T-cell (primary cell): ENCODE data around the gene IL9R. TPM values are rescaled to one million over a fixed set of nuclear protein-coding genes. Genes with fewer than 3 reads are reported as not detected.
"Not testable (repeated sequence)": the region's sequence is repeated elsewhere in the genome, so short reads cannot be mapped to it uniquely, and the experiment has no call there.

ENCODE experiments used
- ATAC-seq, 4 experiments: fragments of 200-7000 bp in 3 of 4; fragments of 150-1000 bp in 1 of 4; cut with Tn5 transposase; replicated peaks in 1 of 4; 1 replicate in 3 of 4; 2 replicates in 1 of 4; pipeline ENCODE4 v1.10.0; 2021; ENCODE audit warnings: moderate library complexity in 3 of 4, mild to moderate bottlenecking in 2 of 4, moderate number of reproducible peaks in 1 of 4
- CTCF ChIA-PET, 2 donors: fragments of 300-600 bp; sonication (Branson Sonifier 250); formaldehyde crosslinking; loops; one replicate each; lab custom pipeline; 2022; ENCODE audit warnings: antibody characterized with exemption in 2 of 2; lab: Charles Lee
- POLR2A ChIA-PET, 2 donors: fragments of 300-600 bp; sonication (Branson Sonifier 250); formaldehyde crosslinking; loops; one replicate each; lab custom pipeline; 2022; ENCODE audit warnings: antibody characterized with exemption in 2 of 2; lab: Charles Lee
- DNase-seq, 35 experiments: peaks; one replicate each; pipeline versions ENCODE4 v3.0.0 to v3.0.0-alpha.2; 2013 to 2023
- H3K27ac ChIP-seq: one replicate; pipeline ENCODE4 v1.5.1; 2013; ENCODE audit warnings: low read length
- H3K27me3 ChIP-seq, 2 experiments: replicated peaks in 1 of 2; 1 replicate in 1 of 2; 2 replicates in 1 of 2; pipeline versions ENCODE4 v1.6.1 to v1.7.0; 2013; ENCODE audit warnings: low read length in 1 of 2, mixed read lengths in 1 of 2; ENCODE audit not compliant: control insufficient read depth in 2 of 2, insufficient read depth in 2 of 2; ENCODE audit errors: extremely low read depth in 1 of 2
- H3K36me3 ChIP-seq, 2 donors: 1 replicate in 1 of 2; 2 replicates in 1 of 2; pipeline versions ENCODE4 v1.6.1 to v1.7.0; 2013; ENCODE audit warnings: low read length in 1 of 2; ENCODE audit not compliant: control insufficient read depth in 2 of 2, insufficient read depth in 1 of 2; ENCODE audit errors: extremely low read depth in 1 of 2
- H3K4me1 ChIP-seq, 2 experiments: 1 replicate in 1 of 2; 2 replicates in 1 of 2; pipeline versions ENCODE4 v1.6.1 to v1.7.0; 2013; ENCODE audit warnings: low read length in 2 of 2, mixed read lengths in 1 of 2; ENCODE audit not compliant: insufficient read depth in 2 of 2, control insufficient read depth in 1 of 2; ENCODE audit errors: extremely low read depth in 1 of 2
- H3K4me3 ChIP-seq, 2 donors: 1 replicate in 1 of 2; 2 replicates in 1 of 2; pipeline versions ENCODE4 v1.5.1 to v1.7.0; 2013; ENCODE audit warnings: mild to moderate bottlenecking in 2 of 2, low read length in 1 of 2, moderate library complexity in 1 of 2; ENCODE audit not compliant: control insufficient read depth in 1 of 2; ENCODE audit errors: extremely low read depth in 1 of 2
- H3K9me3 ChIP-seq: 2 replicates; pipeline ENCODE4 v1.7.0; 2013
- H3K27ac Mint-ChIP-seq, 2 donors: one replicate each; pipeline ENCODE4 v1.8.0; 2020 to 2021; ENCODE audit warnings: mild to moderate bottlenecking in 2 of 2, mixed read lengths in 2 of 2
- H3K27me3 Mint-ChIP-seq, 2 donors: one replicate each; pipeline ENCODE4 v1.8.0; 2021 to 2022; ENCODE audit warnings: mixed read lengths in 2 of 2
- H3K36me3 Mint-ChIP-seq: one replicate; pipeline ENCODE4 v1.8.0; 2021; ENCODE audit warnings: mixed read lengths
- H3K4me1 Mint-ChIP-seq, 3 donors: one replicate each; pipeline ENCODE4 v1.8.0; 2020 to 2022; ENCODE audit warnings: mixed read lengths in 3 of 3, mild to moderate bottlenecking in 1 of 3
- H3K4me3 Mint-ChIP-seq, 3 donors: one replicate each; pipeline ENCODE4 v1.8.0; 2020 to 2022; ENCODE audit warnings: mild to moderate bottlenecking in 3 of 3, mixed read lengths in 3 of 3, moderate library complexity in 3 of 3
- H3K9me3 Mint-ChIP-seq, 3 donors: one replicate each; pipeline ENCODE4 v1.8.0; 2020 to 2022; ENCODE audit warnings: mixed read lengths in 3 of 3
- WGBS: methylation state at CpG from one replicate; pipeline ENCODE4 v1.1.5; 2013; ENCODE audit warnings: missing lambda C conversion rate; ENCODE audit not compliant: insufficient coverage; 5-methylcytosine and 5-hydroxymethylcytosine counted together
- total RNA-seq, 35 experiments: library from RNA in 6 of 35; stranded (reverse) in 6 of 35; fragments of 120-200 nt in 1 of 35; gene quantifications; one replicate each; pipeline versions ENCODE4 v1.2.1 to v1.2.4 and lab custom pipeline; 2013 to 2026

Gene IL9R
- total RNA-seq, 5 donors from 2014 or later (not counting 1 experiment from before 2014, with no cell fraction given) = 2.0 to 39.8 (median 15.9) TPM

DNA sequence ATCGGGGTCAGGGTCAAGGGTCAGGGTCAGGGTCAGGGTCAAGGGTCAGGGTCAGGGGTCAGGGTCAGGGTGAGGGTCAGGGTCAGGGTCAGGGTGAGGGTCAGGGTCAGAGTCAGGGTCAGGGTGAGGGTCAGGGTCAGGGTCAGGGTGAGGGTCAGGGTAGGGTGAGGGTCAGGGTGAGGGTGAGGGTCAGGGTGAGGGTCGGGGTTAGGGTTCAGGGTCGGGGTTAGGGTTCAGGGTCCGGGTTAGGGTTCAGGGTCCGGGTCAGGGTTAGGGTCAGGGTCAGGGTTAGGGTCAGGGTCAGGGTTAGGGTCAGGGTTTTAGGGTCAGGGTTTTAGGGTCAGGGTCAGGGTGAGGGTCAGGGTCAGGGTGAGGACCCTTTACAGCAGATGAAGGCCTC lies 22.4 kb downstream of the IL9R start:
- H3K36me3 Mint-ChIP-seq, H3K4me3 ChIP-seq, CTCF ChIA-PET, POLR2A ChIA-PET, H3K27ac Mint-ChIP-seq, H3K27me3 ChIP-seq, ATAC-seq, H3K9me3 Mint-ChIP-seq, H3K27ac ChIP-seq, H3K4me1 Mint-ChIP-seq, H3K9me3 ChIP-seq, DNase-seq, H3K4me3 Mint-ChIP-seq, H3K27me3 Mint-ChIP-seq, H3K36me3 ChIP-seq, H3K4me1 ChIP-seq: not testable (repeated sequence)
- no CpG with 5 or more reads among the region's 5 CpGs for WGBS

GRCh38 chrX:156023002-156023401 lies 25.5 kb downstream of the IL9R start:
- H3K36me3 Mint-ChIP-seq, POLR2A ChIA-PET, DNase-seq, H3K27ac Mint-ChIP-seq, H3K4me3 ChIP-seq, H3K27me3 ChIP-seq, ATAC-seq, H3K4me1 ChIP-seq, H3K4me1 Mint-ChIP-seq, CTCF ChIA-PET, H3K4me3 Mint-ChIP-seq, H3K9me3 ChIP-seq, H3K27ac ChIP-seq, H3K27me3 Mint-ChIP-seq, H3K9me3 Mint-ChIP-seq, H3K36me3 ChIP-seq: not testable (repeated sequence)
- no CpG with 5 or more reads among the region's 9 CpGs for WGBS

DNA sequence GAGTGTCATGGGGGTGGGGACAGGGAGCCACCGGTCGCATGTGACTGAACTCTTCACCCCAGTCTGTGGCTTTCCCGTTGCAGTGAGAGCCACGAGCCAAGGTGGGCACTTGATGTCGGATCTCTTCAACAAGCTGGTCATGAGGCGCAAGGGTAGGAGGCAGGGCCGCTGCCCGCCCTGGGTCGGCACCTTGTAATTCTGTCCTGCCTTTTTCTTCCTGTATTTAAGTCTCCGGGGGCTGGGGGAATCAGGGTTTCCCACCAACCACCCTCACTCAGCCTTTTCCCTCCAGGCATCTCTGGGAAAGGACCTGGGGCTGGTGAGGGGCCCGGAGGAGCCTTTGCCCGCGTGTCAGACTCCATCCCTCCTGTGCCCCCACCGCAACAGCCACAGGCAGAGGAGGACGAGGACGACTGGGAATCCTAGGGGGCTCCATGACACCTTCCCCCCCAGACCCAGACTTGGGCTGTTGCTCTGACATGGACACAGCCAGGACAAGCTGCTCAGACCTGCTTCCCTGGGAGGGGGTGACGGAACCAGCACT lies 27.5 kb downstream of the IL9R start:
- H3K27me3 ChIP-seq, DNase-seq, H3K27me3 Mint-ChIP-seq, POLR2A ChIA-PET, H3K36me3 ChIP-seq, ATAC-seq, H3K9me3 ChIP-seq, H3K4me1 Mint-ChIP-seq, H3K4me3 ChIP-seq, H3K4me3 Mint-ChIP-seq, H3K4me1 ChIP-seq, H3K27ac ChIP-seq, H3K36me3 Mint-ChIP-seq, CTCF ChIA-PET, H3K9me3 Mint-ChIP-seq, H3K27ac Mint-ChIP-seq: not testable (repeated sequence)
- 69% methylated on average over 10 of the region's 17 CpGs for WGBS

GRCh38 chrX:156028653-156029237 lies 31.2 kb downstream of the IL9R start:
- CTCF ChIA-PET, POLR2A ChIA-PET, H3K36me3 Mint-ChIP-seq, H3K36me3 ChIP-seq, H3K27ac Mint-ChIP-seq, H3K4me3 ChIP-seq, H3K4me3 Mint-ChIP-seq, H3K27me3 Mint-ChIP-seq, H3K4me1 ChIP-seq, DNase-seq, H3K9me3 ChIP-seq, H3K27ac ChIP-seq, H3K27me3 ChIP-seq, H3K4me1 Mint-ChIP-seq, H3K9me3 Mint-ChIP-seq: not testable (repeated sequence)
- peak in 1 of 4 experiments; percentile 43 for ATAC-seq
- no CpG with 5 or more reads among the region's 73 CpGs for WGBS

GRCh38 chrX:156029296-156029695 lies 31.8 kb downstream of the IL9R start:
- H3K27ac ChIP-seq, H3K27me3 ChIP-seq, DNase-seq, CTCF ChIA-PET, H3K27me3 Mint-ChIP-seq, H3K4me1 ChIP-seq, POLR2A ChIA-PET, H3K36me3 ChIP-seq, H3K4me1 Mint-ChIP-seq, H3K36me3 Mint-ChIP-seq, H3K9me3 ChIP-seq, H3K4me3 ChIP-seq, ATAC-seq, H3K27ac Mint-ChIP-seq, H3K4me3 Mint-ChIP-seq, H3K9me3 Mint-ChIP-seq: not testable (repeated sequence)
- no CpG with 5 or more reads among the region's 46 CpGs for WGBS

DNA sequence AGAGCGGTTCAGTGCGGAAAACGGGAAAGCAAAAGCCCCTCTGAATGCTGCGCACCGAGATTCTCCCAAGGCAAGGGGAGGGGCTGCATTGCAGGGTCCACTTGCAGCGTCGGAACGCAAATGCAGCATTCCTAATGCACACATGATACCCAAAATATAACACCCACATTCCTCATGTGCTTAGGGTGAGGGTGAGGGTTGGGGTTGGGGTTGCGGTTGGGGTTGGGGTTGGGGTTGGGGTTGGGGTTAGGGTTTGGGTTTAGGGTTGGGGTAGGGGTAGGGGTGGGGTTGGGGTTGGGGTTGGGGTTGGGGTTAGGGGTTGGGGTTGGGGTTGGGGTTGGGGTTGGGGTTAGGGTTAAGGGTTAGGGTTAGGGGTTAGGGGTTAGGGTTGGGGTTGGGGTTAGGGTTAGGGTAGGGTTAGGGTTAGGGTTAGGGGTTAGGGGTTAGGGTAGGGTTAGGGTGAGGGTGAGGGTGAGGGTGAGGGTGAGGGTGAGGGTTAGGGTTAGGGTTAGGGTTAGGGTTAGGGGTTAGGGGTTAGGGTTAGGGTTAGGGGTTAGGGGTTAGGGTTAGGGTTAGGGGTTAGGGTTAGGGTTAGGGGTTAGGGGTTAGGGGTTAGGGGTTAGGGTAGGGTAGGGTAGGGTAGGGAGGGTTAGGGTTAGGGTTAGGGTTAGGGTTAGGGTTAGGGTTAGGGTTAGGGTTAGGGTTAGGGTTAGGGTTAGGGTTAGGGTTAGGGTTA lies 32.4 kb downstream of the IL9R start:
- H3K27ac Mint-ChIP-seq, CTCF ChIA-PET, H3K27ac ChIP-seq, H3K9me3 Mint-ChIP-seq, POLR2A ChIA-PET, H3K4me1 ChIP-seq, H3K4me3 Mint-ChIP-seq, H3K9me3 ChIP-seq, H3K36me3 Mint-ChIP-seq, H3K4me3 ChIP-seq, H3K4me1 Mint-ChIP-seq, H3K27me3 Mint-ChIP-seq, H3K36me3 ChIP-seq, H3K27me3 ChIP-seq: not testable (repeated sequence)
- no CpG with 5 or more reads among the region's 9 CpGs for WGBS
- peak in 1 of 35 experiments; percentile 11 for DNase-seq
- ATAC-seq = peak in 1 of 4 experiments; percentile 37
